ENCODE results near the gene SH3BP1. TPM values are rescaled to one million over a fixed set of nuclear protein-coding genes. Genes with fewer than 3 reads are reported as not detected.

Gene SH3BP1
- total and polyA plus RNA-seq, 7 experiments from 2014 or later: 12.9 to 157 (median 80.4) TPM

- ATAC-seq: no peak
- peak overlapping the region; percentile 30 to 94 (median 90) for H3K27ac Mint-ChIP-seq
- H3K4me1 Mint-ChIP-seq: peaks cover 22 to 66% (median 63%) of the 10 kb centered on the region in 7 donors
- Histone ChIP-seq H3K4me3 (ENCODE audit: low read length) (no peak overlapping the region), H3K9me3 (ENCODE audit: control insufficient read depth in 2 of 3, low read length in 3 of 3) (no peaks in the 10 kb centered on the region), H3K4me1 (ENCODE audit: control insufficient read depth in 2 of 2, insufficient read depth in 2 of 2, low read length in 2 of 2) (peaks cover 53 to 74% of the 10 kb centered on the region in 2 donors), H3K27ac (ENCODE audit: low read depth, low read length) (peak overlapping the region; percentile 71), H3K27me3 (ENCODE audit: control insufficient read depth in 2 of 2, insufficient read depth in 2 of 2, low read length in 2 of 2) (no peaks in the 10 kb centered on the region), H3K36me3 (ENCODE audit: control insufficient read depth in 2 of 3, insufficient read depth in 3 of 3, low read length in 3 of 3) (peaks cover 0 to 31% (median 0%) of the 10 kb centered on the region in 3 experiments)
- DNase-seq: no peak
- ChIA-PET CTCF (interaction anchor here (13.6 to 20.3 kb wide), 3 partner anchors 5 to 45 kb away, joined by 254 to 292 read pairs (median 292); partner anchors contain the start of genes LGALS1, NOL12 and SH3BP1), POLR2A (interaction anchor here (1.2 to 10.0 kb wide), 6 partner anchors 9 to 46 kb away, joined by 3 to 135 read pairs (median 27); partner anchors contain the start of genes LGALS1 and PDXP)
- H3K36me3 Mint-ChIP-seq: peaks cover 0 to 4% (median 0%) of the 10 kb centered on the region in 5 donors
- H3K9me3 Mint-ChIP-seq: no peaks in the 10 kb centered on the region
- peak overlapping the region in 3 of 10 donors; percentile 71 to 79 (median 77) for H3K4me3 Mint-ChIP-seq
- H3K27me3 Mint-ChIP-seq: no peaks in the 10 kb centered on the region
- intact Hi-C loops (cut with micrococcal nuclease): loop anchor here in 1 of 2 donors (5.0 kb wide), 1 partner anchor 112 kb away; no protein-coding TSS in a partner anchor
Observed at GRCh38 chr22:37635157-37635556, 4.3 kb upstream of the SH3BP1 start.

GRCh38 chr22:37636186-37636948 lies 3.1 kb upstream of the SH3BP1 start:
- peaks cover 22 to 66% (median 60%) of the 10 kb centered on the region in 7 donors for H3K4me1 Mint-ChIP-seq
- POLR2A ChIA-PET: interaction anchor here (0.6 to 10.1 kb wide), 9 partner anchors 11 to 183 kb away, joined by 3 to 135 read pairs (median 5); partner anchors contain the start of genes GGA1, LGALS1 and PDXP

GRCh38 chr22:37636949-37637273 lies 2.6 kb upstream of the SH3BP1 start:
- H3K9me3 ChIP-seq (ENCODE audit: control insufficient read depth in 2 of 3, low read length in 3 of 3): no peaks in the 10 kb centered on the region
- peaks cover 22 to 69% (median 65%) of the 10 kb centered on the region in 7 donors for H3K4me1 Mint-ChIP-seq
- CTCF ChIA-PET: interaction anchor here (1.1 to 17.3 kb wide), 5 partner anchors 12 to 44 kb away, joined by 3 to 292 read pairs (median 10); partner anchors contain the start of genes GGA1, LGALS1, NOL12 and PDXP
- DNase-seq (no peak), ATAC-seq (no peak)
- POLR2A ChIA-PET: interaction anchor here (0.6 to 10.1 kb wide), 10 partner anchors 11 to 182 kb away, joined by 3 to 135 read pairs (median 5); partner anchors contain the start of genes GGA1, LGALS1 and PDXP
- H3K27me3 Mint-ChIP-seq: no peaks in the 10 kb centered on the region
- peak overlapping the region; percentile 81 for H3K27ac ChIP-seq (ENCODE audit: low read depth, low read length)
- peaks cover 66 to 81% of the 10 kb centered on the region in 2 donors for H3K4me1 ChIP-seq (ENCODE audit: control insufficient read depth in 2 of 2, insufficient read depth in 2 of 2, low read length in 2 of 2)
- H3K27me3 ChIP-seq (ENCODE audit: control insufficient read depth in 2 of 2, insufficient read depth in 2 of 2, low read length in 2 of 2): no peaks in the 10 kb centered on the region
- peaks cover 0 to 26% (median 4%) of the 10 kb centered on the region in 3 experiments for H3K36me3 ChIP-seq (ENCODE audit: control insufficient read depth in 2 of 3, insufficient read depth in 3 of 3, low read length in 3 of 3)
- H3K9me3 Mint-ChIP-seq: no peaks in the 10 kb centered on the region
- H3K27ac Mint-ChIP-seq: peak overlapping the region; percentile 57 to 94 (median 88)
- peak overlapping the region in 7 of 10 donors; percentile 34 to 95 (median 62) for H3K4me3 Mint-ChIP-seq
- intact Hi-C loops (cut with micrococcal nuclease): loop anchor here in 1 of 2 donors (5.0 kb wide), 1 partner anchor 110 kb away; no protein-coding TSS in a partner anchor
- H3K36me3 Mint-ChIP-seq: peaks cover 0 to 8% (median 0%) of the 10 kb centered on the region in 5 donors
- H3K4me3 ChIP-seq (ENCODE audit: low read length): peak overlapping the region; percentile 26

More at GRCh38 chr22:37636186-37636948, 3.1 kb upstream of the SH3BP1 start:
- Mint-ChIP-seq H3K4me3 (peak overlapping the region in 9 of 10 donors; percentile 3 to 95 (median 53)), H3K27me3 (no peaks in the 10 kb centered on the region), H3K36me3 (peaks cover 0 to 5% (median 0%) of the 10 kb centered on the region in 5 donors), H3K27ac (peak overlapping the region; percentile 57 to 94 (median 88)), H3K9me3 (no peaks in the 10 kb centered on the region)
- H3K9me3 ChIP-seq (ENCODE audit: control insufficient read depth in 2 of 3, low read length in 3 of 3): no peaks in the 10 kb centered on the region
- CTCF ChIA-PET: interaction anchor here (1.1 to 17.3 kb wide), 4 partner anchors 11 to 44 kb away, joined by 3 to 292 read pairs (median 132); partner anchors contain the start of genes GGA1, LGALS1 and NOL12
- ATAC-seq (no peak), DNase-seq (no peak)
- no peaks in the 10 kb centered on the region for H3K27me3 ChIP-seq (ENCODE audit: control insufficient read depth in 2 of 2, insufficient read depth in 2 of 2, low read length in 2 of 2)
- H3K36me3 ChIP-seq (ENCODE audit: control insufficient read depth in 2 of 3, insufficient read depth in 3 of 3, low read length in 3 of 3): peaks cover 0 to 26% (median 0%) of the 10 kb centered on the region in 3 experiments
- peaks cover 60 to 81% of the 10 kb centered on the region in 2 donors for H3K4me1 ChIP-seq (ENCODE audit: control insufficient read depth in 2 of 2, insufficient read depth in 2 of 2, low read length in 2 of 2)
- peak overlapping the region; percentile 26 for H3K4me3 ChIP-seq (ENCODE audit: low read length)
- intact Hi-C loops (cut with micrococcal nuclease): loop anchor here in 1 of 2 donors (5.0 kb wide), 1 partner anchor 111 kb away; no protein-coding TSS in a partner anchor
- H3K27ac ChIP-seq (ENCODE audit: low read depth, low read length): peak overlapping the region; percentile 81

GRCh38 chr22:37638391-37639069 lies 939 bp upstream of the SH3BP1 start:
- Histone ChIP-seq H3K27ac (ENCODE audit: low read depth, low read length) (peak overlapping the region; percentile 81), H3K36me3 (ENCODE audit: control insufficient read depth in 2 of 3, insufficient read depth in 3 of 3, low read length in 3 of 3) (peaks cover 0 to 29% (median 16%) of the 10 kb centered on the region in 3 experiments), H3K27me3 (ENCODE audit: control insufficient read depth in 2 of 2, insufficient read depth in 2 of 2, low read length in 2 of 2) (no peaks in the 10 kb centered on the region), H3K4me1 (ENCODE audit: control insufficient read depth in 2 of 2, insufficient read depth in 2 of 2, low read length in 2 of 2) (peaks cover 71 to 82% of the 10 kb centered on the region in 2 donors), H3K9me3 (ENCODE audit: control insufficient read depth in 2 of 3, low read length in 3 of 3) (no peaks in the 10 kb centered on the region), H3K4me3 (ENCODE audit: low read length) (peak overlapping the region; percentile 71)
- peak overlapping the region; percentile 85 to 99 (median 94) for H3K4me3 Mint-ChIP-seq
- peaks cover 0 to 16% (median 3%) of the 10 kb centered on the region in 5 donors for H3K36me3 Mint-ChIP-seq
- H3K27me3 Mint-ChIP-seq: no peaks in the 10 kb centered on the region
- peaks cover 27 to 76% (median 68%) of the 10 kb centered on the region in 7 donors for H3K4me1 Mint-ChIP-seq
- intact Hi-C loops (cut with micrococcal nuclease): loop anchor here (1.0 to 5.0 kb wide), 6 partner anchors 11 to 109 kb away; partner anchors contain the start of genes GGA1 (in 2 of the 2) and PDXP (in 2 of the 2)
- ChIA-PET CTCF (interaction anchor here (0.7 to 17.3 kb wide), 6 partner anchors 10 to 42 kb away, joined by 3 to 292 read pairs (median 8); partner anchors contain the start of genes LGALS1, NOL12 and PDXP), POLR2A (interaction anchor here (1.0 to 10.1 kb wide), 5 partner anchors 13 to 37 kb away, joined by 3 to 135 read pairs (median 74); partner anchors contain the start of genes GGA1, LGALS1 and PDXP)
- DNase-seq (peak in 5 of 9 donors; percentile 33 to 46 (median 36)), ATAC-seq (peak; percentile 23)
- peak overlapping the region; percentile 78 to 94 (median 92) for H3K27ac Mint-ChIP-seq
- H3K9me3 Mint-ChIP-seq: no peaks in the 10 kb centered on the region

- no peaks in the 10 kb centered on the region for H3K9me3 ChIP-seq (ENCODE audit: control insufficient read depth in 2 of 3, low read length in 3 of 3)
- CTCF ChIA-PET: interaction anchor here (13.6 to 17.3 kb wide), 2 partner anchors 15 to 40 kb away, joined by 254 to 292 read pairs; partner anchors contain the start of genes LGALS1 and NOL12
Observed at GRCh38 chr22:37639771-37640590, 512 bp downstream of the SH3BP1 start.

More at GRCh38 chr22:37639771-37640590, 512 bp downstream of the SH3BP1 start:
- Mint-ChIP-seq H3K4me3 (peak overlapping the region; percentile 85 to 99 (median 96)), H3K27ac (peak overlapping the region; percentile 80 to 98 (median 91)), H3K9me3 (no peaks in the 10 kb centered on the region), H3K36me3 (peaks cover 0 to 19% (median 8%) of the 10 kb centered on the region in 5 donors), H3K4me1 (peaks cover 21 to 75% (median 60%) of the 10 kb centered on the region in 7 donors), H3K27me3 (no peaks in the 10 kb centered on the region)
- peak in 3 of 9 donors; percentile 24 to 51 (median 32) for DNase-seq
- intact Hi-C loops (cut with micrococcal nuclease): loop anchor here (1.0 to 5.0 kb wide), 4 partner anchors 18 to 107 kb away; partner anchors contain the start of genes GGA1 (in 2 of the 2) and PDXP (in 2 of the 2)
- ATAC-seq: peak; percentile 39
- Histone ChIP-seq H3K27ac (ENCODE audit: low read depth, low read length) (peak overlapping the region; percentile 81), H3K36me3 (ENCODE audit: control insufficient read depth in 2 of 3, insufficient read depth in 3 of 3, low read length in 3 of 3) (peaks cover 8 to 44% (median 21%) of the 10 kb centered on the region in 3 experiments), H3K27me3 (ENCODE audit: control insufficient read depth in 2 of 2, insufficient read depth in 2 of 2, low read length in 2 of 2) (no peaks in the 10 kb centered on the region), H3K4me3 (ENCODE audit: low read length) (peak overlapping the region; percentile 71), H3K4me1 (ENCODE audit: control insufficient read depth in 2 of 2, insufficient read depth in 2 of 2, low read length in 2 of 2) (peaks cover 60 to 71% of the 10 kb centered on the region in 2 donors)
- POLR2A ChIA-PET: interaction anchor here (0.9 to 10.1 kb wide), 9 partner anchors 8 to 49 kb away, joined by 3 to 135 read pairs (median 38); partner anchors contain the start of genes GGA1, LGALS1 and PDXP
